H9 (cell line): Measurements from ENCODE around the gene POU6F2. TPM values are rescaled to one million over a fixed set of nuclear protein-coding genes. Genes with fewer than 3 reads are reported as not detected.
A peak's percentile ranks its signal among the peaks of the same experiment; 100 is the strongest.

Source experiments
- DNase-seq: peaks from one replicate; pipeline ENCODE4 v3.0.0-alpha.2; 2017
- H2AFZ ChIP-seq: one replicate; pipeline ENCODE4 v1.6.1; 2013; ENCODE audit warnings: mild to moderate bottlenecking, low read length, control low read depth, moderate library complexity
- H2AK5ac ChIP-seq: 2 replicates; pipeline ENCODE4 v1.6.1; 2013; ENCODE audit warnings: low read length, control low read depth, mixed read lengths; ENCODE audit not compliant: insufficient read length
- H2BK120ac ChIP-seq: one replicate; pipeline ENCODE4 v1.6.1; 2013; ENCODE audit warnings: low read depth, mild to moderate bottlenecking, low read length, control low read depth, inconsistent platforms; ENCODE audit not compliant: poor library complexity, severe bottlenecking
- H2BK12ac ChIP-seq: 2 replicates; pipeline ENCODE4 v1.6.1; 2013; ENCODE audit warnings: low read length, control low read depth, mixed read lengths, low read depth; ENCODE audit not compliant: insufficient read length
- H2BK15ac ChIP-seq: 2 replicates; pipeline ENCODE4 v1.6.1; 2013; ENCODE audit warnings: low read depth, low read length, control low read depth
- H2BK20ac ChIP-seq: one replicate; pipeline ENCODE4 v1.6.1; 2013; ENCODE audit warnings: low read depth, mild to moderate bottlenecking, low read length, control low read depth, inconsistent platforms; ENCODE audit not compliant: poor library complexity, severe bottlenecking
- H2BK5ac ChIP-seq: 2 replicates; pipeline ENCODE4 v1.6.1; 2013; ENCODE audit warnings: low read length, control low read depth, mixed read lengths; ENCODE audit not compliant: insufficient read length
- H3K14ac ChIP-seq: 2 replicates; pipeline ENCODE4 v1.6.1; 2013; ENCODE audit warnings: low read length, control low read depth; ENCODE audit not compliant: insufficient read depth
- H3K18ac ChIP-seq: 2 replicates; pipeline ENCODE4 v1.6.1; 2013; ENCODE audit warnings: low read depth, mild to moderate bottlenecking, mixed read lengths, low read length, control low read depth; ENCODE audit not compliant: insufficient read length
- H3K23ac ChIP-seq: 2 replicates; pipeline ENCODE4 v1.6.1; 2013; ENCODE audit warnings: low read length, control low read depth, mixed read lengths, low read depth; ENCODE audit not compliant: insufficient read length
- H3K23me2 ChIP-seq: 2 replicates; pipeline ENCODE4 v1.6.1; 2013; ENCODE audit warnings: low read depth, mild to moderate bottlenecking, mixed read lengths, low read length, control low read depth; ENCODE audit not compliant: insufficient read length, poor library complexity, severe bottlenecking
- H3K27ac ChIP-seq: 2 replicates; pipeline ENCODE4 v1.5.1; 2013; ENCODE audit warnings: low read length, control low read depth, mixed read lengths, low read depth; ENCODE audit not compliant: insufficient read length
- H3K27me3 ChIP-seq: 2 replicates; pipeline ENCODE4 v1.6.1; 2013; ENCODE audit warnings: low read length, control low read depth, inconsistent platforms; ENCODE audit not compliant: insufficient read depth
- H3K4ac ChIP-seq: 2 replicates; pipeline ENCODE4 v1.6.1; 2013; ENCODE audit warnings: low read depth, mild to moderate bottlenecking, control low read depth, inconsistent platforms, low read length, moderate library complexity
- H3K4me1 ChIP-seq: 2 replicates; pipeline ENCODE4 v1.6.1; 2013; ENCODE audit warnings: low read length, control low read depth, inconsistent platforms; ENCODE audit not compliant: insufficient read depth
- H3K4me2 ChIP-seq: 2 replicates; pipeline ENCODE4 v1.6.1; 2013; ENCODE audit warnings: low read length, control low read depth, mixed read lengths; ENCODE audit not compliant: insufficient read length, insufficient read depth
- H3K56ac ChIP-seq: 2 replicates; pipeline ENCODE4 v1.6.1; 2013; ENCODE audit warnings: low read depth, mild to moderate bottlenecking, mixed read lengths, low read length, control low read depth; ENCODE audit not compliant: insufficient read length
- H3K79me1 ChIP-seq: 2 replicates; pipeline ENCODE4 v1.6.1; 2013; ENCODE audit warnings: low read depth, mild to moderate bottlenecking, moderate library complexity, low read length, control low read depth, inconsistent platforms; ENCODE audit not compliant: insufficient read depth, poor library complexity, severe bottlenecking
- H3K79me2 ChIP-seq: 2 replicates; pipeline ENCODE4 v1.6.1; 2013; ENCODE audit warnings: low read length, control low read depth, inconsistent platforms; ENCODE audit not compliant: insufficient read depth
- H3K9ac ChIP-seq: 2 replicates; pipeline ENCODE4 v1.6.1; 2013; ENCODE audit warnings: low read length, control low read depth, mixed read lengths; ENCODE audit not compliant: insufficient read length; ENCODE audit errors: extremely low read depth
- H3K9me3 ChIP-seq: one replicate; pipeline ENCODE4 v1.6.1; 2013; ENCODE audit warnings: low read depth, low read length, inconsistent platforms; ENCODE audit not compliant: control insufficient read depth
- H3T11ph ChIP-seq: one replicate; pipeline ENCODE4 v1.6.1; 2013; ENCODE audit warnings: mild to moderate bottlenecking, low read length, control low read depth, inconsistent platforms
- H4K20me1 ChIP-seq: one replicate; pipeline ENCODE4 v1.6.1; 2013; ENCODE audit not compliant: control insufficient read depth, insufficient read length, insufficient read depth
- H4K5ac ChIP-seq: 2 replicates; pipeline ENCODE4 v1.6.1; 2013; ENCODE audit warnings: low read depth, mild to moderate bottlenecking, mixed read lengths, low read length, control low read depth; ENCODE audit not compliant: insufficient read length
- H4K8ac ChIP-seq: replicated peaks from 2 replicates; pipeline ENCODE4 v1.6.1; 2013; ENCODE audit warnings: low read length, control low read depth, mixed read lengths, low read depth; ENCODE audit not compliant: insufficient read length
- H4K91ac ChIP-seq: 2 replicates; pipeline ENCODE4 v1.6.1; 2013; ENCODE audit warnings: low read depth, mild to moderate bottlenecking, moderate library complexity, mixed read lengths, low read length, control low read depth; ENCODE audit not compliant: insufficient read length
- H3K27ac Mint-ChIP-seq, 3 experiments: 2 replicates in 2 of 3; 3 replicates in 1 of 3; pipeline ENCODE4 v1.8.0; 2020 to 2021; ENCODE audit warnings: mixed read lengths in 3 of 3, mild to moderate bottlenecking in 1 of 3, moderate library complexity in 1 of 3
- H3K27me3 Mint-ChIP-seq: 2 replicates; pipeline ENCODE4 v1.8.0; 2021; ENCODE audit warnings: low read depth, mild to moderate bottlenecking, moderate library complexity, mixed read lengths
- H3K36me3 Mint-ChIP-seq, 3 experiments: 2 replicates in 2 of 3; 3 replicates in 1 of 3; pipeline ENCODE4 v1.8.0; 2020 to 2021; ENCODE audit warnings: low read depth in 3 of 3, mixed read lengths in 3 of 3; ENCODE audit not compliant: insufficient read depth in 1 of 3
- H3K4me1 Mint-ChIP-seq, 2 experiments: 2 replicates each; pipeline ENCODE4 v1.8.0; 2020; ENCODE audit warnings: mixed read lengths in 2 of 2
- H3K4me3 Mint-ChIP-seq, 2 experiments: 2 replicates in 1 of 2; 3 replicates in 1 of 2; pipeline ENCODE4 v1.8.0; 2020 to 2021; ENCODE audit warnings: mild to moderate bottlenecking in 2 of 2, mixed read lengths in 2 of 2, moderate library complexity in 1 of 2
- H3K9me3 Mint-ChIP-seq, 2 experiments: 2 replicates in 1 of 2; 3 replicates in 1 of 2; pipeline ENCODE4 v1.8.0; 2020; ENCODE audit warnings: mild to moderate bottlenecking in 2 of 2, mixed read lengths in 2 of 2, moderate library complexity in 1 of 2
- CTCF ChIP-seq: fragments of 200-600 bp; sonication (generic); conservative IDR thresholded peaks from 3 replicates; pipeline ENCODE4 v1.8.0; 2021; ENCODE audit warnings: antibody characterized with exemption, mild to moderate bottlenecking
- WGBS: extraction: QIAGEN DNeasy Blood & Tissue Kit; methylation state at CpG from one replicate; pipeline ENCODE4 v1.1.7; 2013; ENCODE audit warnings: missing lambda C conversion rate, low lambda C conversion rate, mixed read lengths; ENCODE audit not compliant: insufficient read length; ENCODE audit errors: extremely low coverage; 5-methylcytosine and 5-hydroxymethylcytosine counted together
- total RNA-seq: library from RNA; stranded (reverse); gene quantifications from 2 replicates; pipeline ENCODE4 v1.2.1, GENCODE V29; 2021

Gene POU6F2
- total RNA-seq, 1 experiment from 2014 or later: 1.9 TPM

GRCh38 chr7:39073432-39073831 is 95.7 kb downstream of the POU6F2 start:
- H3K4me2 ChIP-seq: no peak overlapping the region
- no peak overlapping the region for H3K14ac ChIP-seq
- DNase-seq: peak; percentile 35
- H3K4me1 ChIP-seq: no peaks in the 10 kb centered on the region
- H3K36me3 Mint-ChIP-seq: peaks cover 0 to 5% (median 4%) of the 10 kb centered on the region in 3 experiments; a peak in 4 of 7 replicates
- H3K4me3 Mint-ChIP-seq: peak overlapping the region in 1 of 2 experiments; percentile 31; a peak in 2 of 5 replicates
- H3K4me1 Mint-ChIP-seq: peaks cover 12 to 23% of the 10 kb centered on the region in 2 experiments
- no peak overlapping the region for H4K91ac ChIP-seq
- H3K27me3 ChIP-seq: no peaks in the 10 kb centered on the region
- H3K23ac ChIP-seq: no peak overlapping the region
- H3K27ac ChIP-seq: no peak overlapping the region
- no peak overlapping the region for H3T11ph ChIP-seq
- no peak overlapping the region for H3K18ac ChIP-seq
- peaks cover 13% of the 10 kb centered on the region for H3K27me3 Mint-ChIP-seq
- H3K9me3 Mint-ChIP-seq: peaks cover 0 to 5% of the 10 kb centered on the region in 2 experiments; a peak in 3 of 5 replicates
- TF ChIP-seq CTCF: no peak
- H2BK15ac ChIP-seq: no peak overlapping the region
- no peak overlapping the region for H4K8ac ChIP-seq
- WGBS: no CpG with 5 or more reads among the region's 8 CpGs
- H2AK5ac ChIP-seq: no peak overlapping the region
- no peak overlapping the region for H2BK120ac ChIP-seq
- H3K9ac ChIP-seq: no peak overlapping the region
- no peaks in the 10 kb centered on the region for H3K79me2 ChIP-seq
- no peaks in the 10 kb centered on the region for H4K20me1 ChIP-seq
- H3K79me1 ChIP-seq: no peaks in the 10 kb centered on the region
- H3K56ac ChIP-seq: no peak overlapping the region
- H3K27ac Mint-ChIP-seq: peak overlapping the region; percentile 67 to 84 (median 81); a peak in 6 of 7 replicates
- no peak overlapping the region for H2BK12ac ChIP-seq
- no peak overlapping the region for H4K5ac ChIP-seq
- H2BK20ac ChIP-seq: no peak overlapping the region
- H2BK5ac ChIP-seq: no peak overlapping the region
- no peaks in the 10 kb centered on the region for H3K9me3 ChIP-seq
- H3K23me2 ChIP-seq: no peaks in the 10 kb centered on the region
- H2AFZ ChIP-seq: no peak overlapping the region
- no peak overlapping the region for H3K4ac ChIP-seq
